Tibial nerve (tissue), 4 donors: ENCODE data around the gene NCAN. TPM values are rescaled to one million over a fixed set of nuclear protein-coding genes. Genes with fewer than 3 reads are reported as not detected.

Source experiments
- DNase-seq, 2 donors: peaks; one replicate each; pipeline ENCODE4 v3.0.0-alpha.2; 2019; ENCODE audit warnings: low spot score in 2 of 2
- H3K27ac ChIP-seq, 4 donors: fragments of 200-600 bp; sonication (generic) in 3 of 4; one replicate each; pipeline ENCODE4 v1.5.1; 2017 to 2019; ENCODE audit warnings: mild to moderate bottlenecking in 1 of 4
- H3K27me3 ChIP-seq, 2 donors: fragments of 200-600 bp; sonication (generic) in 1 of 2; one replicate each; pipeline versions ENCODE4 v1.5.1 to v1.6.0; 2017 to 2019
- H3K36me3 ChIP-seq, 3 donors: fragments of 200-600 bp; sonication (generic); one replicate each; pipeline ENCODE4 v1.5.1; 2018 to 2019
- H3K4me1 ChIP-seq, 4 donors: fragments of 200-600 bp; sonication (generic) in 3 of 4; one replicate each; pipeline ENCODE4 v1.5.1; 2017 to 2019
- H3K4me3 ChIP-seq, 4 donors: fragments of 200-600 bp; sonication (generic) in 3 of 4; one replicate each; pipeline ENCODE4 v1.5.1; 2017 to 2019; ENCODE audit warnings: mild to moderate bottlenecking in 1 of 4, moderate library complexity in 1 of 4
- H3K9me3 ChIP-seq, 4 donors: fragments of 200-600 bp; sonication (generic) in 3 of 4; one replicate each; pipeline ENCODE4 v1.5.1; 2017 to 2019
- CTCF ChIP-seq, 5 experiments: fragments of 200-600 bp in 3 of 5; fragments of 450-650 bp in 2 of 5; sonication (generic) in 3 of 5; IDR thresholded peaks; one replicate each; pipeline ENCODE4 v1.5.1; 2016 to 2019; ENCODE audit warnings: antibody characterized with exemption in 5 of 5, mild to moderate bottlenecking in 3 of 5, moderate library complexity in 2 of 5
- EP300 ChIP-seq, 2 donors: sonication (generic); formaldehyde crosslinking; IDR thresholded peaks; one replicate each; pipeline ENCODE4 v1.6.1; 2017; ENCODE audit warnings: antibody characterized with exemption in 2 of 2, mild to moderate bottlenecking in 1 of 2
- POLR2A ChIP-seq, 2 donors: fragments of 450-650 bp; IDR thresholded peaks; one replicate each; pipeline ENCODE4 v1.6.1; 2017; ENCODE audit warnings: antibody characterized with exemption in 2 of 2, mild to moderate bottlenecking in 2 of 2, moderate library complexity in 2 of 2
- WGBS, 2 donors: methylation state at CpG; one replicate each; pipeline ENCODE4 v1.1.5; 2018; 5-methylcytosine and 5-hydroxymethylcytosine counted together
- total RNA-seq, 4 donors: library from RNA; depleted of rRNA; stranded (reverse); fragments of >200 nt; gene quantifications; one replicate each; pipeline ENCODE4 v1.1.0, GENCODE V29; 2016

The NCAN gene
- total RNA-seq, 4 donors from 2014 or later = not detected

- H3K9me3 ChIP-seq = no peaks in the 10 kb centered on the region
- DNase-seq = no peak
- peaks cover 0 to 11% (median 1%) of the 10 kb centered on the region in 4 donors for H3K4me1 ChIP-seq
- TF ChIP-seq CTCF (IDR thresholded peaks at IDR 0.05) (no peak), EP300 (IDR thresholded peaks at IDR 0.05) (no peak), POLR2A (IDR thresholded peaks at IDR 0.05) (no peak)
- WGBS, 2 donors = 73 to 90% methylated on average over 4 of the region's 4 CpGs
- H3K27me3 ChIP-seq = peaks cover 0 to 48% of the 10 kb centered on the region in 2 donors
- no peak overlapping the region for H3K27ac ChIP-seq
- H3K36me3 ChIP-seq = no peaks in the 10 kb centered on the region
- no peak overlapping the region for H3K4me3 ChIP-seq
These were observed 15.5 kb downstream of the NCAN start for GRCh38 chr19:19227217-19227616.

GRCh38 chr19:19229701-19230100 is 17.9 kb downstream of the NCAN start:
- no peak for TF ChIP-seq CTCF (IDR thresholded peaks at IDR 0.05)
- TF ChIP-seq EP300 (IDR thresholded peaks at IDR 0.05) = no peak
- no peak for DNase-seq
- no peak overlapping the region for H3K4me3 ChIP-seq
- H3K4me1 ChIP-seq = peaks cover 0 to 9% (median under 1%) of the 10 kb centered on the region in 4 donors
- no peak overlapping the region for H3K27ac ChIP-seq
- H3K36me3 ChIP-seq = peaks cover 0 to 4% (median 0%) of the 10 kb centered on the region in 3 donors
- peaks cover 0 to 32% of the 10 kb centered on the region in 2 donors for H3K27me3 ChIP-seq
- peaks cover 0 to 21% (median 2%) of the 10 kb centered on the region in 4 donors for H3K9me3 ChIP-seq
- WGBS, 2 donors = 78 to 86% methylated on average over 3 of the region's 3 CpGs

- H3K27me3 ChIP-seq = peaks cover 0 to 19% of the 10 kb centered on the region in 2 donors
These were observed 19.2 kb downstream of the NCAN start for GRCh38 chr19:19230999-19231398.

GRCh38 chr19:19232261-19232721 is 20.5 kb downstream of the NCAN start:
- H3K36me3 ChIP-seq = peaks cover 0 to 4% (median 0%) of the 10 kb centered on the region in 3 donors
- H3K27me3 ChIP-seq = peaks cover 0 to 6% of the 10 kb centered on the region in 2 donors
- TF ChIP-seq EP300 (IDR thresholded peaks at IDR 0.05) (no peak), CTCF (IDR thresholded peaks at IDR 0.05) (no peak), POLR2A (IDR thresholded peaks at IDR 0.05) (no peak)
- 66 to 79% methylated on average over 16 to 19 of the region's 19 CpGs for WGBS, 2 donors
- no peak overlapping the region for H3K27ac ChIP-seq
- DNase-seq = no peak
- H3K4me1 ChIP-seq = no peaks in the 10 kb centered on the region
- no peak overlapping the region for H3K4me3 ChIP-seq
- peaks cover 0 to 38% (median 5%) of the 10 kb centered on the region in 4 donors for H3K9me3 ChIP-seq

More at GRCh38 chr19:19230999-19231398, 19.2 kb downstream of the NCAN start:
- no peak overlapping the region for H3K4me3 ChIP-seq
- H3K27ac ChIP-seq = no peak overlapping the region
- DNase-seq = no peak
- WGBS, 2 donors = 82 to 84% methylated on average over 9 of the region's 9 CpGs
- peaks cover 0 to 34% (median 5%) of the 10 kb centered on the region in 4 donors for H3K9me3 ChIP-seq
- H3K4me1 ChIP-seq = no peaks in the 10 kb centered on the region
- no peak for TF ChIP-seq EP300 (IDR thresholded peaks at IDR 0.05)
- peaks cover 0 to 4% (median 0%) of the 10 kb centered on the region in 3 donors for H3K36me3 ChIP-seq

GRCh38 chr19:19234220-19234816 is 22.6 kb downstream of the NCAN start:
- DNase-seq = no peak
- no peak overlapping the region for H3K27ac ChIP-seq
- 72 to 93% methylated on average over 2 of the region's 2 CpGs for WGBS, 2 donors
- peaks cover 0 to 38% (median 5%) of the 10 kb centered on the region in 4 donors for H3K9me3 ChIP-seq
- peaks cover 0 to 4% (median 0%) of the 10 kb centered on the region in 3 donors for H3K36me3 ChIP-seq
- H3K27me3 ChIP-seq = no peaks in the 10 kb centered on the region
- H3K4me3 ChIP-seq = no peak overlapping the region
- TF ChIP-seq EP300 (IDR thresholded peaks at IDR 0.05) = no peak
- no peak for TF ChIP-seq POLR2A (IDR thresholded peaks at IDR 0.05)
- TF ChIP-seq CTCF (IDR thresholded peaks at IDR 0.05) = no peak
- no peaks in the 10 kb centered on the region for H3K4me1 ChIP-seq
